SK-N-SH treated with all-trans-retinoic acid at 6 μM for 48 hours (cell line): ENCODE measurements around the gene GNS.

Experiments used
- CSDC2 ChIP-seq: fragments of 250-450 bp; sonication (Bioruptor Pico); IDR thresholded peaks from 2 replicates; pipeline ENCODE4 v1.5.0; 2020; ENCODE audit warnings: mild to moderate bottlenecking, moderate library complexity
- OSR1 ChIP-seq: fragments of 250-450 bp; sonication (Bioruptor Pico); IDR thresholded peaks from 2 replicates; pipeline ENCODE4 v1.8.0; 2022; ENCODE audit warnings: moderate library complexity, mild to moderate bottlenecking, inconsistent platforms
- PATZ1 ChIP-seq: fragments of 250-450 bp; sonication (Bioruptor Pico); IDR thresholded peaks from 2 replicates; pipeline ENCODE4 v1.8.0; 2020; ENCODE audit warnings: mild to moderate bottlenecking, moderate library complexity, borderline replicate concordance
- RARB ChIP-seq: fragments of 250-450 bp; sonication (Bioruptor Pico); IDR thresholded peaks from 2 replicates; pipeline ENCODE4 v1.8.0; 2021; ENCODE audit warnings: mild to moderate bottlenecking, moderate library complexity
- TCF4 ChIP-seq: fragments of 250-450 bp; sonication (Bioruptor Pico); IDR thresholded peaks from 2 replicates; pipeline ENCODE4 v1.8.0; 2021; ENCODE audit warnings: mild to moderate bottlenecking, moderate library complexity, borderline replicate concordance
- TOX ChIP-seq: fragments of 250-450 bp; sonication (Bioruptor Pico); IDR thresholded peaks from 2 replicates; pipeline ENCODE4 v1.8.0; 2021; ENCODE audit warnings: mild to moderate bottlenecking, moderate library complexity, borderline replicate concordance
- ZNF70 ChIP-seq: fragments of 450-650 bp; formaldehyde crosslinking; IDR thresholded peaks from 2 replicates; pipeline ENCODE4 v1.5.0; 2020; ENCODE audit warnings: mild to moderate bottlenecking, moderate library complexity
- TF ChIP-seq, protein P1 (sequence below): fragments of 250-450 bp; sonication (Bioruptor Pico); IDR thresholded peaks from 2 replicates; pipeline ENCODE4 v1.8.0; 2021; ENCODE audit warnings: low read depth, mild to moderate bottlenecking, moderate library complexity, borderline replicate concordance

- TF ChIP-seq ZNF70 (CRISPR knock-in tag) (no peak), RARB (no peak), OSR1 (CRISPR knock-in tag) (no peak), PATZ1 (CRISPR knock-in tag) (no peak), CSDC2 (CRISPR knock-in tag) (no peak), TOX (no peak), TCF4 (CRISPR knock-in tag) (no peak)
- TF ChIP-seq, protein P1, sequence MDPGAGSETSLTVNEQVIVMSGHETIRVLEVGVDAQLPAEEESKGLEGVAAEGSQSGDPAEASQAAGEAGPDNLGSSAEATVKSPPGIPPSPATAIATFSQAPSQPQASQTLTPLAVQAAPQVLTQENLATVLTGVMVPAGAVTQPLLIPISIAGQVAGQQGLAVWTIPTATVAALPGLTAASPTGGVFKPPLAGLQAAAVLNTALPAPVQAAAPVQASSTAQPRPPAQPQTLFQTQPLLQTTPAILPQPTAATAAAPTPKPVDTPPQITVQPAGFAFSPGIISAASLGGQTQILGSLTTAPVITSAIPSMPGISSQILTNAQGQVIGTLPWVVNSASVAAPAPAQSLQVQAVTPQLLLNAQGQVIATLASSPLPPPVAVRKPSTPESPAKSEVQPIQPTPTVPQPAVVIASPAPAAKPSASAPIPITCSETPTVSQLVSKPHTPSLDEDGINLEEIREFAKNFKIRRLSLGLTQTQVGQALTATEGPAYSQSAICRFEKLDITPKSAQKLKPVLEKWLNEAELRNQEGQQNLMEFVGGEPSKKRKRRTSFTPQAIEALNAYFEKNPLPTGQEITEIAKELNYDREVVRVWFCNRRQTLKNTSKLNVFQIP (CRISPR knock-in tag), result no peak
These were observed 19.4 kb downstream of the GNS start for GRCh38 chr12:64739778-64740177.
